Activated CD4-positive, alpha-beta T cell treated with anti-CD3 and anti-CD28 coated beads for 24 hours (primary cell): Measurements from ENCODE around the gene MOSPD2.

Experiments
- DNase-seq, 2 donors: peaks; one replicate each; pipeline ENCODE4 v3.0.0-alpha.2; 2020; ENCODE audit warnings: low read depth in 2 of 2

Gene MOSPD2

DNA sequence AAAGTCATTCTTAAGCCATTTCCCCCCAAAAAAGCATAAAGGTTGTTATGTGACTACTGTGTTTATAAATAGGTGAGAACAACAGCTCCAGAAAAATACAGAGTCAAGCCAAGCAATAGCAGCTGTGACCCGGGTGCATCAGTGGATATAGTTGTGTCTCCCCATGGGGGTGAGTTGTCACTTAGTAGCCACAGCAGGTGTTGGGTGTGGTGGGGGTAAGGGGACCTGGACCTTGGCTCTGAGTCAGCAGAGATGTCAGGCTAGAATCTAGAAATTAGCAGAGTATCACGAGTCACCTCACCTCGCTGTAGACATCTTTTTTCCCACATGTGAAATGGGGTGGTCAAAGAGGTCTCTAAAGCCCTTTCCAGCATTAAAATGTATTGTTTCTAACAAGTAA is 42.4 kb downstream of the MOSPD2 start:
- DNase-seq, result no peak

GRCh38 chrX:14916017-14916674 is 42.9 kb downstream of the MOSPD2 start:
- DNase-seq, result no peak

DNA sequence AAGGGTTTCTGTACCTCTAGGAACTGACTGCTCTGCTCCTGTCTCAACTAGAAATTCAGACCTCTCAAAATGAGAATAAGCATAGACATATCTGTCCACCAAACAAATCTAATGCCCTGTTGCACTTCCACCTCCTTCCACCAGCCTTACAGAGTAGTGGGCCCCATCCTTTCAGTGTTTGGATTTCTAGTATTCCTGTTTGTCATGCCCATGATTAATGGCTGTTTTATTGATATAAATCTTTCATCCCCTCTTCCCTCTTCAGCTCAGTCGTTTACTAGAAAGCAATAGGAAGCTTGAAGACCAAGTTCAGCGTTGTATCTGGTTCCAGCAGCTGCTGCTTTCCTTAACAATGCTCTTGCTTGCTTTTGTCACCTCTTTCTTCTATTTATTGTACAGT is 46.2 kb downstream of the MOSPD2 start:
- DNase-seq, result no peak

- no peak for DNase-seq
Observed at GRCh38 chrX:14920196-14920595, 47.0 kb downstream of the MOSPD2 start.

DNA sequence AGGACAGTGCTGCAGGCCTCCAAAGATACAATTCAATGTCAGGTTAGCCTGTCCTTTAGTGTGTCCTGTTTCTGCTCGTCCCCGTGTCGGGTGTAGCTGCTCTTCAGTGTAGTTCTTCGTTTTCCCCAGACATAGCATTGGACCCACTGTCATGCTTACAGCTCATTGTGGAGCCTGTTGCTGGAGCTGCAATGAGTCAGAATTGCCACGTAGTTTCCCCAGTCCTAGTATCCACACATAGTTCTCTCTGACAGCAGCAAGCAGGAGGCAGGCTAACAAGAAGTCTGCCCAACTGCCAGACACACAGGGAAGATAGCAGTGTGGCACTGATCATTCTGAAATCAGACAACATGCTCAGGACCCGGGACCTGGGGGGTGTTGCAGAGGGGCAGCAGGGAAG is 49.2 kb downstream of the MOSPD2 start:
- DNase-seq, result no peak

- DNase-seq, result no peak
Observed at GRCh38 chrX:14923761-14924160, 50.5 kb downstream of the MOSPD2 start.

- DNase-seq, result no peak
Observed at GRCh38 chrX:14926471-14926870, 53.2 kb downstream of the MOSPD2 start.

DNA sequence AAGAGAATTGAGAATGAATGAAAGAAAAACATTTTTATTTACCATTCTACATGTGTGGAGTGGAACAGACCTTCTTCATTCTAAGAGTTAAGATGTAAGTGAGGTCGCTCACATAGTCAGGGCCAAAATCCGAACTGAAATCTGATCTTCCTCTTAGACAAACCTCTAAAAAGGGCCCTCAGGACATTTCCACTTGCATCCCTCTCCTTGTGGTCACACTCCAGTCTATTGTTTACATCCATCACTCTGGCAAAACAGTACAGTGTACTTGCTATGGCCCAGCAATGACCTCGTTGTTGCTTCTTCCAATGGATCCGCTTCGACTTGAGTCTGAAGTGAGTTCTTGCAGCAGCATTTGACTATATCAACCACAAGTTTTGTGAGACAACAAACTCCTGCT is 54.2 kb downstream of the MOSPD2 start:
- no peak for DNase-seq

DNA sequence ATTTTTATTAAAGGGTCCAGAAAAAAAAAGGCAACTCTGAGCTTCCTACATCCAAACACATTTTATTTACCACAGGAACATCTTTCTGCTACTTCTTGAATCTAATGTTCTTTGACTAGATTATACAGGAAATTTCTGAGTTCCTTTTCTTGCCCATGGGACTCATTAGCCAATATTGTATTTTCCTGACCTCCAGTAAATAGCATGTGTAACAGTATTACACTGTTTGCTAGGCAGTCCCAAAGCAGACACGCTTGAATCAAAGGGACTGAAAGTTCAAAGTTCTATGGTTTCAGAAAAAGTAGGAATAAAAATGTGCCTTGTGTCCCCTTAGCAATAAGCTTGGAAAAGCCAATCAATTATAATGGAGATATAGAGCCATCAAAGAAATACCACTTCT is 57.4 kb downstream of the MOSPD2 start:
- DNase-seq, result no peak

DNA sequence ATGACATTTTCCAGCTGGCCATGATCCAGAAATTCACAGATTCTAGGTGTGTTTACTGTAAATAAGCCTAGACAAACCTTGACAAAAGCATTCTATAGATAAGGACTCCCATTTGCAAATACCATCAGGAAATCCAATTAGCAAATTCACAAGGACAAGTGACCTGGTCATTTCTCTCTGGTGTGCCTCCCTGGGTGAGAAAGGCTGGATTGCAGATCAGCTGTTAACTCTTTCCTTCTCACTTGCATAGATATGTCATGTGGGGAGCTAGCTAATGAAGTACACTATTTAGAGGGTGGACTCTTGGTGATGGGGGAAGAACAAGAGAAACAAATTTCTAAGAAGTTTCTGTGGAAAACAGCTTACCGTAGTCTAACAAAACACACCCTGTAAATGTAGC is 58.9 kb downstream of the MOSPD2 start:
- DNase-seq, result no peak

DNA sequence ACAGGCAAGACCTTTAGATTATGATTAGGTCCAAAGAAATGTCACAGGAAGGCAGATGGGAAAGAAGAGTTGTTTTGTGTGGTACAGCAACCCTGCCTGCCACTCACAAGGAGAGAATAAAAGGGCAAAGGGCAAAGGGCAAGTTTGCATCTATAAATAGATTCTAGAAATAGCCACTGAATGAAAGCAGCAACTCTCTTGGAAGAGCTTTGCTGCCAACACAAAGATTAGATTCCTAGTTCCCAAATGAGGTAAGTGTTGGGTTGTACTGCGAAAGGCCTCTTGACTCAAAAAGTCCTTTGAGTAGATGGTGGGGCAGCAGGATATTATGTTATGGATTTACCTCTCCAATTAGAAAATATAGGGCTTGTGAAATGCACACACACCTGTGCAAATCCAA is 61.2 kb downstream of the MOSPD2 start:
- DNase-seq, result no peak

DNA sequence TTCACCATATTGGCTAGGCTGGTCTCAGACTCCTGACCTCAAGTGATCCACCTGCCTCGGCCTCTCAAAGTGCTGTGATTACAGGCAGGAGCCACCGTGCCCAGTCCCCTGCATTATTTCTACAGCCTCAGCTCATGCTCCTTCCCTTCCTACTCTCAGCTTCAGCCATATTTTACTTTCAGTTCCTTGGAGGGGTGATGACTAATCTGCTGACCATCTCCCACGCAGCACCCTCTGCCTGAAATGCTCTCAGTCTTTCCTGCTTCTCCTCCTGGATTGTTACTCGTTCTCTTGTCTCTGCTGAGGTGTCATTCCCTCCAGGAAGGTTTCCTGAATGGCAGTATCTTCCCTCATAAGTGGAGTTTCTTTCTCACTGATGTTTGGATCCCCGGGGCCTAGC is 63.3 kb downstream of the MOSPD2 start:
- no peak for DNase-seq

DNA sequence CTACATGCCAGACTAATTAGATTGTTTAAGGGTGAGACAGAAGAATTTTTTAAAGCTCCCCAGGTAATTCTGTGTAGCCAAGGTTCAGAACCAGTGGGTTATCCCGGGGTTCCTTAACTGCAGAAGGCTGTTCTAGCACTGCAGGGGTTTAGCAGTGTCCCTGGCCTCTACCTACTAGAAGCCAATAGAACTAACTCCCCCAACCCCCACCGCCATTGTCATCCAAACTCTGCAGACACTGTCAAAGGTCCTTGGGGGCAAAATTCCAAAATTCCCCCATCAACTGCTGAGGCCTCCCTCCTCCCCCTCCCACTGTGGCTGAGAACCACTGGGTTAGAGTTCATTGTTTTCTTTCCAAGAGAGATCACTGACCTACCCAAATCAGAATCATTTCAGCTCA is 66.4 kb downstream of the MOSPD2 start:
- DNase-seq, result no peak

GRCh38 chrX:14941301-14941700 is 68.1 kb downstream of the MOSPD2 start:
- DNase-seq, result no peak

DNA sequence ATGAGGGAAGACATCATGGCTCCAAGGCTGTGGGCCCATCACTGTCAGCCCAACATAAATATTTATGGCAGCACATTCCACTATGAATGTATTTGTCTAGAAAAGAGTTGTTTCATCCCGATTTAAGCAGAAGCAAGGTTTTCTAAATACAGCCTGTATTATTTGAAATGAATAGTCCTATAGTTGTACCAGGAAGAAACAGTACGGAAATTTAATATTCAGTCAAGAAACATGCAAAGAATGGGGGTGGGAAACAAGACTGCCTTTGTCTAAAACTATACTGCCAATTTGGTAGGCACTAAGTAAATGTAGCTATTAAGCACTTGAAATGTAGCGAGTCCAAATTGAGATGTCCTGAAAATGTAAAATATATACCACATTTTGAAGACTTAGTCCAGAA is 69.1 kb downstream of the MOSPD2 start:
- no peak for DNase-seq

- DNase-seq, result no peak
Observed at GRCh38 chrX:14943962-14944361, 70.7 kb downstream of the MOSPD2 start.

GRCh38 chrX:14946606-14947155 is 73.5 kb downstream of the MOSPD2 start:
- no peak for DNase-seq

DNA sequence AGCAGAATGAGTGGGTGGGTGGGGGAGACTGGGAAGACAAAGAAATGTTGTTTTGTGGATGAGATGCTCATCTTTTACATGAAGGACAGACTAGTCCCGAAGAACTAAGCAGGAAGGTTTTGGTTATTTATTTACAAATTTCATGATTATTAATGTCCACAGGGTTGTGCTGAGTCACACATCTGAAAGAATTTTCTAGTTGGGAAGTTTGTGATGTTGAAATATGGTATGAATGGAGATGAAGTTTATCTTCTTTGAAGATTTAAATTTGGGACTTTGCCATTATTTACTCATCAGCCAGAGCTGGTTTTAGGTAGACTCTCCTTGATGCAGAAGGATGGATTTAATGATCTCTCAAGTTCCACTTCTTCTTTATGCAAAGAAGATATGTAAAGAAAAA is 75.5 kb downstream of the MOSPD2 start:
- DNase-seq, result no peak

DNA sequence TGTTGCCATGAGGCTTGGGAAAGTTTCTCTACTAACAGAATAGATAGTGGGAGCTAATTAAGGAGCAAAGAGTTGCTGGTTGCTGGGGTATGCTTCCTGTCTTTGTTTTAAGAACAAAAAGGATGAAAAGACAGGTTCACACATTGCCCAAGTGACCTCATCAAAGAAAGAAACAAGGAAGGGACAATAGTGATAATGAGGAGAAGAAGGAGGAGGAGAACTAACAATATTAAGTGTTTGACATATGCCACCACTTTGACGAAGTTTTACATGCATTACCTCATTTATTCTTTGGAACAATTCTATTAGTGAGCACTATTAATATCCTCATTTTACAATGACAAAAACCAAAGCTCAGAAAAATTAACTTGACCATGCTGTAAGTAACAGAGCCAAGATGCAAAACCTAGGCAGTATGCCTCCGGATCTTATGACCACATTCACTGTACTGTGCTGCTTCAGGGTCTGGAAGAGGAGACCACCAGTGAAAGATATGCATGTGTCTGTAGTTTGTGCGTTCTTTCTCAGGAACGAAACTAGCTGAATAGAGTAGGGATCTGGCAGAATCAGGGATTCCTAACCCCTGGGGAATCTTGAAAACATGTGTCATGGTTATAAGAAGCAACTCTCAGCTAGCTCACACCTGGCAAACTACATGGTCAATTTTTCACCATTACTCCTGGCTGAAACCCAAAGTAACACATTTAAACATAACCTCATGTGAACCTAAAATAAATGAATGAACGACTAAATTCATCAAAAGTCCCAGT is 83.8 kb downstream of the MOSPD2 start:
- no peak for DNase-seq

- DNase-seq, result no peak
Observed at GRCh38 chrX:14963447-14964236, 90.4 kb downstream of the MOSPD2 start.

- no peak for DNase-seq
Observed at GRCh38 chrX:14964500-14964899, 91.3 kb downstream of the MOSPD2 start.
